Activated T-cell treated with anti-CD3 and anti-CD28 coated beads for 48 hours (primary cell): ENCODE results near the gene SH3TC1.

Experiments
- DNase-seq: peaks from one replicate; pipeline ENCODE4 v3.0.0-alpha.2; 2020; ENCODE audit warnings: low read depth

SH3TC1 gene

GRCh38 chr4:8277356-8278008 is 78.4 kb downstream of the SH3TC1 start:
- no peak for DNase-seq

- no peak for DNase-seq
These were observed 78.9 kb downstream of the SH3TC1 start for GRCh38 chr4:8278009-8278395.

GRCh38 chr4:8278421-8279287 is 79.6 kb downstream of the SH3TC1 start:
- no peak for DNase-seq

- DNase-seq = no peak
These were observed 80.4 kb downstream of the SH3TC1 start for GRCh38 chr4:8279321-8280157.

- no peak for DNase-seq
These were observed 81.2 kb downstream of the SH3TC1 start for GRCh38 chr4:8280158-8280875.

GRCh38 chr4:8280876-8281440 is 81.9 kb downstream of the SH3TC1 start:
- DNase-seq = no peak

- DNase-seq = no peak
These were observed 82.5 kb downstream of the SH3TC1 start for GRCh38 chr4:8281519-8282133.

- no peak for DNase-seq
These were observed 83.1 kb downstream of the SH3TC1 start for GRCh38 chr4:8282134-8282641.

GRCh38 chr4:8282742-8283141 is 83.7 kb downstream of the SH3TC1 start:
- no peak for DNase-seq

- no peak for DNase-seq
These were observed 84.1 kb downstream of the SH3TC1 start for GRCh38 chr4:8283161-8283560.

GRCh38 chr4:8283631-8284121 is 84.6 kb downstream of the SH3TC1 start:
- no peak for DNase-seq

- DNase-seq = no peak
These were observed 85.3 kb downstream of the SH3TC1 start for GRCh38 chr4:8284391-8284790.

- no peak for DNase-seq
These were observed 86.3 kb downstream of the SH3TC1 start for GRCh38 chr4:8285143-8285975.

- no peak for DNase-seq
These were observed 87.1 kb downstream of the SH3TC1 start for GRCh38 chr4:8285976-8286718.

GRCh38 chr4:8286719-8287342 is 87.7 kb downstream of the SH3TC1 start:
- DNase-seq = no peak

- no peak for DNase-seq
These were observed 88.5 kb downstream of the SH3TC1 start for GRCh38 chr4:8287343-8288280.

- no peak for DNase-seq
These were observed 90.2 kb downstream of the SH3TC1 start for GRCh38 chr4:8289151-8289750.
